Fibroblast of lung (primary cell): ENCODE results near the gene TRANK1. TPM values are rescaled to one million over a fixed set of nuclear protein-coding genes. Genes with fewer than 3 reads are reported as not detected.
"Not testable (repeated sequence)": the region's sequence is repeated elsewhere in the genome, so short reads cannot be mapped to it uniquely, and the experiment has no call there.

ENCODE experiments used
- DNase-seq, 2 donors: peaks; one replicate each; pipeline versions ENCODE4 v3.0.0 to v3.0.0-alpha.2; 2010; ENCODE audit warnings: low read depth in 2 of 2
- H2AFZ ChIP-seq: 2 replicates; pipeline ENCODE4 v1.5.1; 2012; ENCODE audit warnings: low read length, control low read depth, inconsistent platforms
- H3K27ac ChIP-seq: 2 replicates; pipeline ENCODE4 v1.5.1; 2011; ENCODE audit warnings: low read length, control low read depth; ENCODE audit not compliant: insufficient read depth
- H3K27me3 ChIP-seq: 2 replicates; pipeline ENCODE4 v1.5.1; 2011; ENCODE audit warnings: mild to moderate bottlenecking, low read length; ENCODE audit not compliant: control insufficient read depth, insufficient read depth
- H3K36me3 ChIP-seq: 2 replicates; pipeline ENCODE4 v1.5.1; 2011; ENCODE audit warnings: low read length; ENCODE audit not compliant: control insufficient read depth, insufficient read depth
- H3K4me1 ChIP-seq: 2 replicates; pipeline ENCODE4 v1.5.1; 2011; ENCODE audit warnings: low read length; ENCODE audit not compliant: control insufficient read depth, insufficient read depth; ENCODE audit errors: extremely low read depth
- H3K4me2 ChIP-seq: 2 replicates; pipeline ENCODE4 v1.5.1; 2011; ENCODE audit warnings: low read length, control low read depth; ENCODE audit not compliant: insufficient read depth; ENCODE audit errors: extremely low read depth
- H3K4me3 ChIP-seq, 4 experiments: fragments of 200-600 bp in 1 of 4; sonication (generic) in 1 of 4; replicated peaks in 1 of 4; 2 replicates each; pipeline ENCODE4 v1.5.1; 2011 to 2016; ENCODE audit warnings: low read length in 4 of 4, low read depth in 3 of 4, mild to moderate bottlenecking in 3 of 4, control low read depth in 2 of 4, inconsistent platforms in 1 of 4, mixed read lengths in 1 of 4; ENCODE audit not compliant: insufficient read depth in 1 of 4; ENCODE audit errors: control extremely low read depth in 1 of 4
- H3K79me2 ChIP-seq: 2 replicates; pipeline ENCODE4 v1.5.1; 2012; ENCODE audit warnings: mild to moderate bottlenecking, low read length, inconsistent platforms; ENCODE audit not compliant: control insufficient read depth, insufficient read depth
- H3K9ac ChIP-seq: 2 replicates; pipeline ENCODE4 v1.5.1; 2011; ENCODE audit warnings: mild to moderate bottlenecking, low read length, control low read depth; ENCODE audit not compliant: insufficient read depth
- H3K9me3 ChIP-seq: 2 replicates; pipeline ENCODE4 v1.5.1; 2012; ENCODE audit warnings: low read depth, low read length; ENCODE audit not compliant: control insufficient read depth, insufficient read depth
- H4K20me1 ChIP-seq: 2 replicates; pipeline ENCODE4 v1.5.1; 2011; ENCODE audit warnings: low read length; ENCODE audit not compliant: control insufficient read depth, insufficient read depth; ENCODE audit errors: extremely low read depth
- CTCF ChIP-seq, 2 donors: IDR thresholded peaks in 1 of 2; conservative IDR thresholded peaks in 1 of 2; 1 replicate in 1 of 2; 2 replicates in 1 of 2; pipeline ENCODE4 v1.5.1; 2011 to 2012; ENCODE audit warnings: low read length in 2 of 2, control low read depth in 1 of 2, inconsistent platforms in 1 of 2, low read depth in 1 of 2, mild to moderate bottlenecking in 1 of 2
- EZH2 ChIP-seq: IDR thresholded peaks from 2 replicates; pipeline ENCODE4 v1.5.1; 2012; ENCODE audit warnings: low read length, control low read depth, mild to moderate bottlenecking; ENCODE audit errors: missing control alignments
- polyA plus RNA-seq, 2 donors: library from polyadenylated mRNA; depleted of rRNA in 1 of 2; stranded (reverse) in 1 of 2; unstranded in 1 of 2; fragments of >200 nt; gene quantifications; 2 replicates each; pipeline ENCODE4 v1.2.1, GENCODE V29; 2011 to 2012; ENCODE audit warnings: missing spikeins in 1 of 2
- total RNA-seq: library from RNA; depleted of rRNA; stranded (reverse); fragments of >200 nt; gene quantifications from 2 replicates; pipeline ENCODE4 v1.2.1, GENCODE V29; 2014

Gene TRANK1
- total and polyA plus RNA-seq, 2 donors (not counting 1 experiment from before 2014, with no cell fraction given): 9.1 to 28.6 TPM

GRCh38 chr3:36892457-36893136, 52.3 kb downstream of the TRANK1 start:
- Histone ChIP-seq H3K27ac (no peak overlapping the region), H3K9ac (no peak overlapping the region), H3K36me3 (peaks cover 1% of the 10 kb centered on the region), H3K79me2 (no peaks in the 10 kb centered on the region), H3K4me3 (no peak overlapping the region), H3K27me3 (no peaks in the 10 kb centered on the region), H3K4me2 (no peak overlapping the region), H3K9me3 (no peaks in the 10 kb centered on the region), H2AFZ (no peak overlapping the region), H3K4me1 (no peaks in the 10 kb centered on the region), H4K20me1 (no peaks in the 10 kb centered on the region)
- TF ChIP-seq EZH2 (no peak), CTCF (conservative IDR thresholded peaks at IDR 0.05 in 1 of 2, IDR thresholded peaks at IDR 0.05 in 1 of 2; ENCODE audit: low read depth in 1 of 2, low read length in 2 of 2) (no peak)
- no peak for DNase-seq

GRCh38 chr3:36891701-36892160, 53.1 kb downstream of the TRANK1 start:
- Histone ChIP-seq H3K9ac (no peak overlapping the region), H4K20me1 (no peaks in the 10 kb centered on the region), H3K79me2 (no peaks in the 10 kb centered on the region), H3K4me3 (no peak overlapping the region), H2AFZ (no peak overlapping the region), H3K9me3 (no peaks in the 10 kb centered on the region), H3K4me2 (no peak overlapping the region), H3K27me3 (no peaks in the 10 kb centered on the region), H3K27ac (no peak overlapping the region), H3K4me1 (no peaks in the 10 kb centered on the region), H3K36me3 (peaks cover 1% of the 10 kb centered on the region)
- no peak for DNase-seq
- TF ChIP-seq CTCF (conservative IDR thresholded peaks at IDR 0.05 in 1 of 2, IDR thresholded peaks at IDR 0.05 in 1 of 2; ENCODE audit: low read depth in 1 of 2, low read length in 2 of 2): no peak
- TF ChIP-seq EZH2: no peak

GRCh38 chr3:36891097-36891496, 53.8 kb downstream of the TRANK1 start:
- not testable (repeated sequence) for H3K27ac ChIP-seq, H3K4me3 ChIP-seq, H3K36me3 ChIP-seq, H3K9me3 ChIP-seq, H3K9ac ChIP-seq, H4K20me1 ChIP-seq, H3K4me1 ChIP-seq, H2AFZ ChIP-seq, H3K4me2 ChIP-seq, H3K27me3 ChIP-seq, DNase-seq, H3K79me2 ChIP-seq
